ENCODE results near the gene FBXO11.

FBXO11 gene

GRCh38 chr2:47850198-47850597, 56.1 kb downstream of the FBXO11 start:
- CTCF ChIA-PET: no interaction called here
- TF ChIP-seq CTCF (conservative IDR thresholded peaks at IDR 0.05; ENCODE audit: low read depth): no peak
- POLR2A ChIA-PET (ENCODE audit: low non-redundant PET): no interaction called here
- no peak overlapping the region for H3K27ac ChIP-seq
- DNase-seq (ENCODE audit: low spot score): no peak

- ChIA-PET CTCF (no interaction called here), POLR2A (ENCODE audit: low non-redundant PET) (no interaction called here)
- DNase-seq (ENCODE audit: low spot score): no peak
- no peak overlapping the region for H3K27ac ChIP-seq
- TF ChIP-seq CTCF (conservative IDR thresholded peaks at IDR 0.05; ENCODE audit: low read depth): no peak
These were observed 56.9 kb downstream of the FBXO11 start for GRCh38 chr2:47849368-47849767.

- DNase-seq (ENCODE audit: low spot score): no peak
- POLR2A ChIA-PET (ENCODE audit: low non-redundant PET): no interaction called here
- no peak overlapping the region for H3K27ac ChIP-seq
- CTCF ChIA-PET: no interaction called here
- TF ChIP-seq CTCF (conservative IDR thresholded peaks at IDR 0.05; ENCODE audit: low read depth): no peak
These were observed 62.1 kb downstream of the FBXO11 start for GRCh38 chr2:47844162-47844561.

GRCh38 chr2:47843407-47843806, 62.9 kb downstream of the FBXO11 start:
- DNase-seq (ENCODE audit: low spot score): no peak
- no peak overlapping the region for H3K27ac ChIP-seq
- ChIA-PET POLR2A (ENCODE audit: low non-redundant PET) (no interaction called here), CTCF (interaction anchor here (0.6 kb wide), 2 partner anchors 33 to 61 kb away, joined by 3 to 4 read pairs; partner anchors contain the start of gene MSH6)
- no peak for TF ChIP-seq CTCF (conservative IDR thresholded peaks at IDR 0.05; ENCODE audit: low read depth)

GRCh38 chr2:47842846-47843245, 63.5 kb downstream of the FBXO11 start:
- no peak for TF ChIP-seq CTCF (conservative IDR thresholded peaks at IDR 0.05; ENCODE audit: low read depth)
- ChIA-PET POLR2A (ENCODE audit: low non-redundant PET) (interaction anchor here (0.5 kb wide), 1 partner anchor 167 kb away, joined by 5 read pairs; no protein-coding TSS in a partner anchor), CTCF (interaction anchor here (0.6 kb wide), 2 partner anchors 33 to 60 kb away, joined by 3 to 4 read pairs; partner anchors contain the start of gene MSH6)
- DNase-seq (ENCODE audit: low spot score): no peak
- H3K27ac ChIP-seq: no peak overlapping the region

- CTCF ChIA-PET: no interaction called here
- TF ChIP-seq CTCF (conservative IDR thresholded peaks at IDR 0.05; ENCODE audit: low read depth): no peak
- DNase-seq (ENCODE audit: low spot score): no peak
- POLR2A ChIA-PET (ENCODE audit: low non-redundant PET): no interaction called here
- no peak overlapping the region for H3K27ac ChIP-seq
These were observed 67.6 kb downstream of the FBXO11 start for GRCh38 chr2:47838686-47839085.

- TF ChIP-seq CTCF (conservative IDR thresholded peaks at IDR 0.05; ENCODE audit: low read depth): no peak
- H3K27ac ChIP-seq: no peak overlapping the region
- ChIA-PET CTCF (interaction anchor here (0.6 kb wide), 1 partner anchor 14 kb away, joined by 3 read pairs; no protein-coding TSS in a partner anchor), POLR2A (ENCODE audit: low non-redundant PET) (no interaction called here)
- DNase-seq (ENCODE audit: low spot score): no peak
These were observed 68.0 kb downstream of the FBXO11 start for GRCh38 chr2:47838249-47838648.
